ENCODE results near the gene SYT2. TPM values are rescaled to one million over a fixed set of nuclear protein-coding genes. Genes with fewer than 3 reads are reported as not detected.

Gene SYT2
- total RNA-seq, 6 donors from 2014 or later: 0.14 TPM; not detected in 5

- no peak for DNase-seq
- H3K36me3 ChIP-seq: no peaks in the 10 kb centered on the region
- H3K27ac ChIP-seq: no peak overlapping the region
- no peaks in the 10 kb centered on the region for H3K4me1 ChIP-seq
- no peak for ATAC-seq (ENCODE audit: low FRiP score in 2 of 2)
- H3K4me3 ChIP-seq: no peak overlapping the region
- 77 to 87% methylated on average over 5 of the region's 5 CpGs for WGBS, 2 donors
- H3K27me3 ChIP-seq: no peaks in the 10 kb centered on the region
- TF ChIP-seq, protein P1, sequence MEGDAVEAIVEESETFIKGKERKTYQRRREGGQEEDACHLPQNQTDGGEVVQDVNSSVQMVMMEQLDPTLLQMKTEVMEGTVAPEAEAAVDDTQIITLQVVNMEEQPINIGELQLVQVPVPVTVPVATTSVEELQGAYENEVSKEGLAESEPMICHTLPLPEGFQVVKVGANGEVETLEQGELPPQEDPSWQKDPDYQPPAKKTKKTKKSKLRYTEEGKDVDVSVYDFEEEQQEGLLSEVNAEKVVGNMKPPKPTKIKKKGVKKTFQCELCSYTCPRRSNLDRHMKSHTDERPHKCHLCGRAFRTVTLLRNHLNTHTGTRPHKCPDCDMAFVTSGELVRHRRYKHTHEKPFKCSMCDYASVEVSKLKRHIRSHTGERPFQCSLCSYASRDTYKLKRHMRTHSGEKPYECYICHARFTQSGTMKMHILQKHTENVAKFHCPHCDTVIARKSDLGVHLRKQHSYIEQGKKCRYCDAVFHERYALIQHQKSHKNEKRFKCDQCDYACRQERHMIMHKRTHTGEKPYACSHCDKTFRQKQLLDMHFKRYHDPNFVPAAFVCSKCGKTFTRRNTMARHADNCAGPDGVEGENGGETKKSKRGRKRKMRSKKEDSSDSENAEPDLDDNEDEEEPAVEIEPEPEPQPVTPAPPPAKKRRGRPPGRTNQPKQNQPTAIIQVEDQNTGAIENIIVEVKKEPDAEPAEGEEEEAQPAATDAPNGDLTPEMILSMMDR (IDR thresholded peaks at IDR 0.05): no peak
- no peak for TF ChIP-seq EP300 (IDR thresholded peaks at IDR 0.05)
- TF ChIP-seq POLR2A (IDR thresholded peaks at IDR 0.05): no peak
- no peak for TF ChIP-seq POLR2AphosphoS5 (IDR thresholded peaks at IDR 0.05)
- peaks cover 4 to 11% (median 9%) of the 10 kb centered on the region in 4 donors for H3K9me3 ChIP-seq
Observed at GRCh38 chr1:202673531-202673930, 36.7 kb downstream of the SYT2 start.

DNA sequence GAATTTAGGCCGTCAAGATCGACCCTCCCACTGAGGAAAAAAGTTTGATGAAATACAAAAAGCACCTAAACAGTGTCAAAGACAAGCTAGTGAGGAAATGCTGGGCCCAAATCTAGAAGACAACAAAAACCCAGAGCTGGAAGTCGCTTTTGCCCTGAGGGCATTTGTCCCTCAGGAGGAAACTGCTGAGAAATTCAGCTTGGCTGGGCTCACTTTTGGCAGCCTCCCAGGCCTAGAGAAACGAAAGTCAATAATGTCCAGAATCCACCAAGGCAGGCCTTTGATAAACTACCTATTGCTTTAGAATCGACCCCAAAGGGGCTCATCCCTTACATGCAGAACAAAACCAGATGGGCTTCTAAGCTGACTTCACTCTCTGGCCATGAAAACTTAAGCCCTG lies 38.9 kb downstream of the SYT2 start:
- WGBS, 2 donors: 43 to 48% methylated on average over 5 of the region's 5 CpGs
- TF ChIP-seq, protein P1 (IDR thresholded peaks at IDR 0.05): no peak
- TF ChIP-seq EP300 (IDR thresholded peaks at IDR 0.05): no peak
- TF ChIP-seq POLR2AphosphoS5 (IDR thresholded peaks at IDR 0.05): no peak
- no peak for TF ChIP-seq POLR2A (IDR thresholded peaks at IDR 0.05)
- no peaks in the 10 kb centered on the region for H3K9me3 ChIP-seq
- no peaks in the 10 kb centered on the region for H3K36me3 ChIP-seq
- DNase-seq (no peak), ATAC-seq (ENCODE audit: low FRiP score in 2 of 2) (no peak)
- H3K27me3 ChIP-seq: no peaks in the 10 kb centered on the region
- H3K27ac ChIP-seq: no peak overlapping the region
- no peaks in the 10 kb centered on the region for H3K4me1 ChIP-seq
- no peak overlapping the region for H3K4me3 ChIP-seq

DNA sequence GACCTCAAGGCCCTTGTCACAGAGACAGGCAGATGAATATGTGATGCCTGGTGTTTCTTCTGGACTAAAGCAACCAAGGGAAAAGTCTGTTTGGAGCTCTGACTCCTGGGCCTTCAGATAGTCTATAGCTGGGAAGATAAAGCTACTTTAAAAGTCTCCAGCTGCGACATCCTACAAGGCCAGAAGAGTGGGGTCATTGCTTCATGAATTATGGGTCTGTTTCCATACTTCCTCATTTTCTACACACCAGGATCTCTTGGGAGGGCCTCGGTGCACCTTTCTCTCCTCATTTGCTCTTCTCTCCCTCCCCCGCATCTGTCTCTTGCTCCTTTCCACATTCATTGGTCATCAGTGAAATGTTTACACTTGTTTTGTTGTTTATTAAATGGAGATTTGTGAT lies 44.8 kb downstream of the SYT2 start:
- no peak overlapping the region for H3K27ac ChIP-seq
- no peak for TF ChIP-seq EP300 (IDR thresholded peaks at IDR 0.05)
- TF ChIP-seq POLR2A (IDR thresholded peaks at IDR 0.05): no peak
- no peak for TF ChIP-seq POLR2AphosphoS5 (IDR thresholded peaks at IDR 0.05)
- TF ChIP-seq, protein P1 (IDR thresholded peaks at IDR 0.05): no peak
- no peaks in the 10 kb centered on the region for H3K36me3 ChIP-seq
- 75 to 76% methylated on average over 3 of the region's 3 CpGs for WGBS, 2 donors
- DNase-seq: no peak
- no peaks in the 10 kb centered on the region for H3K9me3 ChIP-seq
- ATAC-seq (ENCODE audit: low FRiP score in 2 of 2): no peak
- no peak overlapping the region for H3K4me3 ChIP-seq
- H3K27me3 ChIP-seq: no peaks in the 10 kb centered on the region
- H3K4me1 ChIP-seq: no peaks in the 10 kb centered on the region

DNA sequence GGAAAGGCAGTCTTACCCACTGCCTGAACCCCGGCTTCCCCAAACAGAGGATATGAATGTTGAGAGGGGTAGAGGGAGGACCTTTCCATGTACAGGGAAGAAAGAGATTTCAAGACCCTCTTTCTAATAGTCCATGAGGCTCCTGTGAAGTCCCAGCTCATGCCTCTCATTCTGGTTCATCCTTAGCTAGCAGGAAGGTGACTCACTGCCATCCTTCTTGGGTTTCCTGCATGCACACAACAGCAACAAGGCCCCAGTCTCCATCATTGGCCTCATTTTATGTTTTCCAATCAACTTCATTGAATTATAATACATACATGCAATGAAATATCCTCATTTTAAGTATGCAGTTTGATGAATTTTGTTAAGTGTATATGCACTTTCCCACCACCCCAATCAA lies 46.2 kb downstream of the SYT2 start:
- no peak overlapping the region for H3K27ac ChIP-seq
- ATAC-seq (ENCODE audit: low FRiP score in 2 of 2): no peak
- TF ChIP-seq, protein P1 (IDR thresholded peaks at IDR 0.05): no peak
- TF ChIP-seq EP300 (IDR thresholded peaks at IDR 0.05) (no peak), POLR2A (IDR thresholded peaks at IDR 0.05) (no peak), POLR2AphosphoS5 (IDR thresholded peaks at IDR 0.05) (no peak)
- H3K9me3 ChIP-seq: no peaks in the 10 kb centered on the region
- no peaks in the 10 kb centered on the region for H3K36me3 ChIP-seq
- WGBS, 2 donors: 22 to 100% methylated on average over 1 of the region's 1 CpG
- H3K4me3 ChIP-seq: no peak overlapping the region
- no peak for DNase-seq
- no peaks in the 10 kb centered on the region for H3K27me3 ChIP-seq
- no peaks in the 10 kb centered on the region for H3K4me1 ChIP-seq

DNA sequence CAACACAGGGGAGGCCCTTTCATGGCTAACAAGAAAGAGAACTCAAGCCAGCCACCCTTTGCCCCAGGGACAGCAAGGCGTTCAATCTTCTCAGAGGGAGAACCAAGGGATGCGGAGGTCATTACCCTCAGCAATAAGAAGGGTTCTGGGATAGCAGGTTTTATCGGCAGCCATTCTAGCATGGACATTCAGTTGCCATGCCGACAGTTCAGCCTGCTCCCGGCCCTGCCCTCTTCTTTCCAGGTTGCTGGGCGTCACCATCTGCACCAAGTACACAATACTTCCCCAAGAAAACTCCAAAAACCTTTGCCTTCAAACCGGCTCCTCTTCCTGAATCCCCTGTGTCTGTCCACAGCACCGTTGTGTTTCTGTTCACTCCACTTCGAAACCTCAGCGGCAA lies 47.1 kb downstream of the SYT2 start:
- TF ChIP-seq, protein P1 (IDR thresholded peaks at IDR 0.05): no peak
- TF ChIP-seq POLR2A (IDR thresholded peaks at IDR 0.05): no peak
- H3K4me3 ChIP-seq: no peak overlapping the region
- DNase-seq: no peak
- no peaks in the 10 kb centered on the region for H3K36me3 ChIP-seq
- H3K27me3 ChIP-seq: no peaks in the 10 kb centered on the region
- 68 to 70% methylated on average over 8 to 10 of the region's 10 CpGs for WGBS, 2 donors
- no peak overlapping the region for H3K27ac ChIP-seq
- ATAC-seq (ENCODE audit: low FRiP score in 2 of 2): no peak
- H3K4me1 ChIP-seq: no peaks in the 10 kb centered on the region
- H3K9me3 ChIP-seq: no peaks in the 10 kb centered on the region
